ENCODE measurements around the gene SYT6.

Gene SYT6

GRCh38 chr1:114153261-114154145 lies at the start of gene SYT6:
Gene SYT6 (minus strand): TSS chr1:114153869. CDS start chr1:114153772, 97 bp downstream.
- no peak for DNase-seq

- no peak for DNase-seq
Measured at GRCh38 chr1:114201486-114201885, 47.8 kb upstream of the SYT6 start.

GRCh38 chr1:114199017-114199594 lies 45.4 kb upstream of the SYT6 start:
- no peak for DNase-seq

- DNase-seq, result no peak
Measured at GRCh38 chr1:114196992-114197907, 43.6 kb upstream of the SYT6 start.

GRCh38 chr1:114195819-114196218 lies 42.1 kb upstream of the SYT6 start:
- DNase-seq, result no peak

GRCh38 chr1:114192328-114192727 lies 38.7 kb upstream of the SYT6 start:
- DNase-seq, result no peak

GRCh38 chr1:114189398-114189797 lies 35.7 kb upstream of the SYT6 start:
- no peak for DNase-seq

- no peak for DNase-seq
Measured at GRCh38 chr1:114181356-114181755, 27.7 kb upstream of the SYT6 start.

- DNase-seq, result no peak
Measured at GRCh38 chr1:114180742-114181141, 27.1 kb upstream of the SYT6 start.

GRCh38 chr1:114178936-114179335 lies 25.3 kb upstream of the SYT6 start:
- DNase-seq, result no peak

- DNase-seq, result no peak
Measured at GRCh38 chr1:114177282-114177681, 23.6 kb upstream of the SYT6 start.

- peak; percentile 38 for DNase-seq
Measured at GRCh38 chr1:114176366-114176765, 22.7 kb upstream of the SYT6 start.

- no peak for DNase-seq
Measured at GRCh38 chr1:114173680-114174079, 20.0 kb upstream of the SYT6 start.

GRCh38 chr1:114169509-114169908 lies 15.8 kb upstream of the SYT6 start:
- DNase-seq, result no peak

GRCh38 chr1:114167226-114167625 lies 13.6 kb upstream of the SYT6 start:
- no peak for DNase-seq

GRCh38 chr1:114164840-114165543 lies 11.3 kb upstream of the SYT6 start:
- no peak for DNase-seq

- no peak for DNase-seq
Measured at GRCh38 chr1:114159941-114160340, 6.3 kb upstream of the SYT6 start.

GRCh38 chr1:114157275-114157660 lies 3.6 kb upstream of the SYT6 start:
- no peak for DNase-seq

- DNase-seq, result no peak
Measured at GRCh38 chr1:114156538-114157274, 3.0 kb upstream of the SYT6 start.

- no peak for DNase-seq
Measured at GRCh38 chr1:114155706-114156105, 2.0 kb upstream of the SYT6 start.

- no peak for DNase-seq
Measured at GRCh38 chr1:114154963-114155322, 1.3 kb upstream of the SYT6 start.
